GM12801 (cell line): ENCODE data around the gene MSRB2.

ENCODE experiments used
- TF ChIP-seq, protein P1 (sequence below): IDR thresholded peaks from one replicate; pipeline ENCODE4 v1.5.1; 2011; ENCODE audit warnings: control low read depth; ENCODE audit not compliant: insufficient read length; ENCODE audit errors: extremely low read depth

The MSRB2 gene

DNA sequence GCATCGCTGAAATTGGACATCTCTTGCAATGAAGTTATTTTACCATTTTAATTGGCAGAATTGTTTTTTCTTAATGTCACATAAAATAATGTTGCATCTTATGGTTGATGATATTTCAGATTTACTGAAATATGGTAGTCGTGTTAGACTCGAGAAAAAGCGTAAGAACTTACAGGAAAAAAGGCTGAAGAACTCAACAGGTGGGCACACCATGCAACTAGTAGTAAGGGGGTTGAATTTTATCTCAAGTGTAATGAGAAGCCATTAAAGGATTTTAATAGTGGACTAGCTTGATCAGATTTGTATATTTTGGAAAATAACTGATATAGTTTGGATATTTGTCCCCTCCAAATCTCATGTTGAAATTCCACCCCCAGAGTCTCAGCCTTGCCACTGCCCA is 41.1 kb downstream of the MSRB2 start:
- TF ChIP-seq, protein P1, sequence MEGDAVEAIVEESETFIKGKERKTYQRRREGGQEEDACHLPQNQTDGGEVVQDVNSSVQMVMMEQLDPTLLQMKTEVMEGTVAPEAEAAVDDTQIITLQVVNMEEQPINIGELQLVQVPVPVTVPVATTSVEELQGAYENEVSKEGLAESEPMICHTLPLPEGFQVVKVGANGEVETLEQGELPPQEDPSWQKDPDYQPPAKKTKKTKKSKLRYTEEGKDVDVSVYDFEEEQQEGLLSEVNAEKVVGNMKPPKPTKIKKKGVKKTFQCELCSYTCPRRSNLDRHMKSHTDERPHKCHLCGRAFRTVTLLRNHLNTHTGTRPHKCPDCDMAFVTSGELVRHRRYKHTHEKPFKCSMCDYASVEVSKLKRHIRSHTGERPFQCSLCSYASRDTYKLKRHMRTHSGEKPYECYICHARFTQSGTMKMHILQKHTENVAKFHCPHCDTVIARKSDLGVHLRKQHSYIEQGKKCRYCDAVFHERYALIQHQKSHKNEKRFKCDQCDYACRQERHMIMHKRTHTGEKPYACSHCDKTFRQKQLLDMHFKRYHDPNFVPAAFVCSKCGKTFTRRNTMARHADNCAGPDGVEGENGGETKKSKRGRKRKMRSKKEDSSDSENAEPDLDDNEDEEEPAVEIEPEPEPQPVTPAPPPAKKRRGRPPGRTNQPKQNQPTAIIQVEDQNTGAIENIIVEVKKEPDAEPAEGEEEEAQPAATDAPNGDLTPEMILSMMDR = no peak

DNA sequence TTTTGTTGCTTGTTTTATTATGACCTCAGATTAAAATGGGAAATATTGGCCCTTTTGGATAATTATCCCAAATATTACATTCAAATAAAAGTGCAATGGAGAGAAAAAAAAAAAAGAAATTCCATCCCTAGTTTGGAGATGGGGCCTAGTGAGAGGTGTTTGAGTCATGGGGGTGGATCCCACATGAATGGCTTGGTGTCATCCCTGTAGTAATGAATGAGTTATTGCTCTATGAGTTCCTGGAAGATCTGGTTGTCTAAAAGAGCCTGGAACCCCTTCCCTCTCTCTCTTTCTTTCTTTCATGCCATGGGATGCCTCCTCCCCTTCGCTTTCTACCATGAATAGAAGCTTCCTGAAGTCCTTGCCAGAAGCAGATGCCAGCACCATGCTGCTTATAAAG is 44.3 kb downstream of the MSRB2 start:
- TF ChIP-seq, protein P1 = no peak

DNA sequence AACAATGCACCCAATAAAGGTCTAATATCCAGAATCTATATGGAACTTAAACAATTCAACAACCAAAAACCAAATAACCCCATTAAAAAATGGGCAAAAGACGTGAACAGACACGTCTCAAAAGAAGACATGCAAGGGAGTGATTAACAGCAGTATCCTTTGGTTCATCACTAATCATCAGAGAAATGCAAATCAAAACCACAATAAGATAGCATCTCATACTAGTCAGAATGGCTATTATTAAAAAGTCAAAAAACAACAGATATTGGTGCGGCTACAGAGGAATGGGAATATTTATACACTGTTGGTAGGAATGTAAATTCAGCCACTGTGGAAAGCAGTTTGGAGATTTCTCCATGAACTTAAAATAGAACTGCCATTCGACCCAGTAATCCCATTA is 46.6 kb downstream of the MSRB2 start:
- TF ChIP-seq, protein P1 = no peak

DNA sequence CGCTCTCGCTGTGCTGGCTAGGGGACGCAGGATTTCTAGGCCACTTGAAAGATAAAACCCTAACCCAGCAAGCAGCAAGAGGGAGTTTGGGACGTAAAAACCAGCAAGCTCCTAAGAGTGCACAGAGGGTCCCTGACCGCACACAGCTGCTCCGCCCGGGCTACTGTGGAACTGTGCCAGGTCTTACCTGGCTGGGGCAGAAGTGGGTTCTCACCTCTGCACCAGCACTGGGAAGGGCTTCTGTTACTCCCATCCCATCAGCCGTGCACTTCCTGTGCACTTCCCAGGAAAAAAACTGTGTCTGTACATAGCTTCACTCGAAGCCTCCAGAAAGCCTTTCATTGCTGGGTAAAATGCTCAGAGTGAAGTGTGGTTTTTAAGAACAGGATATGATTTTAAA is 50.9 kb downstream of the MSRB2 start:
- TF ChIP-seq, protein P1 = no peak

DNA sequence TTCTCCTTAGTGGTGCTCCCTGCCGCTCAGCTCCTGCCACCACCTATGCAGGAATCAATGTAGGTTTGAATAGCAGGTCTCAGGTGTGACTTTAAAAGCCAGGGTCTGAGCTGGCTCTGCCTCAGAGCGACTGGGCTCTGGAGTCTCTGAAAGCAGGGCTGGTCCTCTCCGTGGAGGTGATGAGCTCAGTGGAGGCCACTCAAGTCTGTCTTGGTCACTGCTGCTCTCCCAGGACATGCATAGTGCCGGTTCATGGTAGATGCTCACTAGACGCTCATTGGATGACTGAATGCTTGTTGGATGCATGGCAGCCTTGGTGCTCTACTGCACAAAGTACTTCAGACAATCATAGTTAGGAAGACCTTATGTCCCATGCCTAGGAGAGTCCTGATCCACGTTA is 51.7 kb downstream of the MSRB2 start:
- TF ChIP-seq, protein P1 = no peak

DNA sequence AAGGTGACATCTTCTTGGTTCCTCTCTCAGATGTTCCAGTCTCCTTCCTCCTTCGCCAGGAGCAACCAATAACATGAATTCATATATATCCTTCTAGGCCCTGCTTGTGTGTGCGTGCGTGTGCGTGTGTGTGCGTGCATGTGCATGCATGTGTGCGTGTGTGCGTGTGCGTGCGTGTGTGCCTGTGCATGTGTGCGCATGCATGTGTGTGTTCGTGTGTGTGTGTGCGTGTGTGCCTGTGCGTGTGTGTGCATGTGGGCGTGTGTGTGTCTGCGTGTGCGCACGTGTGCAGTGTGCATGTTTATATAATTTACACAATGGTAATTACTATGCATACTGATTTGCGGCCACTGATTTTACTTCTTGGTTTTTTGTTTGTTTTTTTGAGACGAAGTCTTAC is 52.8 kb downstream of the MSRB2 start:
- TF ChIP-seq, protein P1 = no peak

DNA sequence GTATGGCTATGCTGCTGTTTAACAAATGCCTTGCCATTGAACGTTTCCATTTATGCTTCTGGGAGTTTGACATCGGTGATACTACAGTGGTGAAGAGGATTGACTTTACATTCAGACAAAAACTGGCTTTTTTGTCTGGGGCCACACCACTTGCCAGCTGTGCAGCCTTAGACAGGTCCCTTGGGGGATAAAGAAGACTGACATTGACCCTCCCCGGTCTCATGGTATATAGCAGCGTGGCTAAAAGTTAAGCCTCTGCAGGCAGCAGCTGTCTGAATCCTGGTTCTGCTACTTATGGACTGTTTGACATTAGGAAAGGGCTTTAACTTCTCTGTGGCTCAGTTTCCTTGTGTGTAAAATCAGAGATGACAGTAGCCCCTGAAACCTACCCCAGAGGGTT is 54.7 kb downstream of the MSRB2 start:
- TF ChIP-seq, protein P1 = no peak

DNA sequence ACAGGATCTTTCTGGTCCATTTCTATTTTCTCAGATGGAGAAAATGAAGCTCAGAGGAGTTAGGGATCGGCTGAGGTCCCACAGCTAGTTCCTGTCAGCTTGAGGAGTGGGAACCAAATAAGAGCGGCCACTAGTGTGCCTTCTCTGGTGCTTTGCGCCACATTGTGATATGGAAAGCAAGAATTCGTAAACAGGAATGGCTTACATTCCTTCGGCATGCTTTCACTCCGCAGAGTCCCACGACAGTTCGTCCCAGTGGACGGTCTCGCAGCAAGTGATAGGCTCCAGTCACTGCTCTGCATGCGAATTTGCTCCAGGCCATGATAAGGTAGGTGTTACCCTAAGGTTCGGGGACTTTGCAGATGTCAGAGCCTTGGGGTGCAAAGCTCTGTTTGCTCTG is 55.2 kb downstream of the MSRB2 start:
- TF ChIP-seq, protein P1 = no peak
